Measurements from ENCODE around the gene RAPGEF2. TPM values are rescaled to one million over a fixed set of nuclear protein-coding genes. Genes with fewer than 3 reads are reported as not detected.

RAPGEF2 gene
- total RNA-seq, 1 donor from 2014 or later, result 40.6 TPM

DNA sequence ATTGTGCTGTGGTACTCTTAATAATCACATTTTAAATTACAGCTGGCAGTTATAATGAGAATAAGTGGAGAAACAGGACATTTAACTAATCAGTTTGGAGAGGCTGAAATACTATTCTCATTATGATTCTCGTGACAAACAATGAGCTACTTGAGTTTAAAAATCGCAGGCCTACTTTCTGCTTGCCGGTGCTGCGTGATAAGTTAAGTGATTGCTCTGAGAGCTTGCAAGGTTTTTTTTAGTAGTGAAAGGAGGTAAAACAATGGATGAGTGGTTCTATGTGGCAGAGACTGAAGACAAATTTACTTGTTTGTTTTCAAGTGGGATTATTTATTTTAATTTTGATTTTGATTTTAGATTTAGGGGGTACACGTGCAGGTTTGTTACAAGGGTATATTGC lies 114.0 kb downstream of the RAPGEF2 start:
- Mint-ChIP-seq H3K4me3 (no peak overlapping the region), H3K27ac (no peak overlapping the region), H3K36me3 (peaks cover 17% of the 10 kb centered on the region), H3K4me1 (ENCODE audit: unreplicated experiment) (peaks cover 14% of the 10 kb centered on the region), H3K9me3 (peaks cover 9% of the 10 kb centered on the region), H3K27me3 (no peaks in the 10 kb centered on the region)
- DNase-seq (ENCODE audit: extremely low spot score, unreplicated experiment), result no peak
- TF ChIP-seq, protein P1, sequence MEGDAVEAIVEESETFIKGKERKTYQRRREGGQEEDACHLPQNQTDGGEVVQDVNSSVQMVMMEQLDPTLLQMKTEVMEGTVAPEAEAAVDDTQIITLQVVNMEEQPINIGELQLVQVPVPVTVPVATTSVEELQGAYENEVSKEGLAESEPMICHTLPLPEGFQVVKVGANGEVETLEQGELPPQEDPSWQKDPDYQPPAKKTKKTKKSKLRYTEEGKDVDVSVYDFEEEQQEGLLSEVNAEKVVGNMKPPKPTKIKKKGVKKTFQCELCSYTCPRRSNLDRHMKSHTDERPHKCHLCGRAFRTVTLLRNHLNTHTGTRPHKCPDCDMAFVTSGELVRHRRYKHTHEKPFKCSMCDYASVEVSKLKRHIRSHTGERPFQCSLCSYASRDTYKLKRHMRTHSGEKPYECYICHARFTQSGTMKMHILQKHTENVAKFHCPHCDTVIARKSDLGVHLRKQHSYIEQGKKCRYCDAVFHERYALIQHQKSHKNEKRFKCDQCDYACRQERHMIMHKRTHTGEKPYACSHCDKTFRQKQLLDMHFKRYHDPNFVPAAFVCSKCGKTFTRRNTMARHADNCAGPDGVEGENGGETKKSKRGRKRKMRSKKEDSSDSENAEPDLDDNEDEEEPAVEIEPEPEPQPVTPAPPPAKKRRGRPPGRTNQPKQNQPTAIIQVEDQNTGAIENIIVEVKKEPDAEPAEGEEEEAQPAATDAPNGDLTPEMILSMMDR (conservative IDR thresholded peaks at IDR 0.05), result no peak

DNA sequence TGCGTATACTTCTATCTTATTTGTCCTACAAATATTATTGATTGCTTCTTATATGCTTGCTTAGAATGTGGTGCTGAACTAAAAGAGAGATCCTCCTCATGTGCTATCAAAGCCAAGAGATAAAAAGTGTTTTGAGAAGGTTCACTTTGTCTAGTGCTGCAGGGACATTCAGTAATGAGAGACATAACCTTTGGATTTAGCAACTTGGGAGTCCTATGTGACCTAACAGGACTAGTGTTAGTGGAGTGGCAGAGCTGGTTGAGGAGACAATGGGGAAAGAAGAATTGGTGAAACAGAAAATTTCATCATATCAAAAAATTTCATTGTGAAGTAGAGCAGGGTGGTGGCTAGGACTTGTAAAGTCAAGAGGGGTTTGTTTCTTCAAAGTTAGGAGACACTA lies 117.0 kb downstream of the RAPGEF2 start:
- Mint-ChIP-seq H3K9me3 (peaks cover 9% of the 10 kb centered on the region), H3K27ac (peak overlapping the region; percentile 8), H3K4me3 (no peak overlapping the region), H3K27me3 (no peaks in the 10 kb centered on the region), H3K36me3 (peaks cover 11% of the 10 kb centered on the region), H3K4me1 (ENCODE audit: unreplicated experiment) (peaks cover 14% of the 10 kb centered on the region)
- TF ChIP-seq, protein P1 (conservative IDR thresholded peaks at IDR 0.05), result no peak
- no peak for DNase-seq (ENCODE audit: extremely low spot score, unreplicated experiment)

DNA sequence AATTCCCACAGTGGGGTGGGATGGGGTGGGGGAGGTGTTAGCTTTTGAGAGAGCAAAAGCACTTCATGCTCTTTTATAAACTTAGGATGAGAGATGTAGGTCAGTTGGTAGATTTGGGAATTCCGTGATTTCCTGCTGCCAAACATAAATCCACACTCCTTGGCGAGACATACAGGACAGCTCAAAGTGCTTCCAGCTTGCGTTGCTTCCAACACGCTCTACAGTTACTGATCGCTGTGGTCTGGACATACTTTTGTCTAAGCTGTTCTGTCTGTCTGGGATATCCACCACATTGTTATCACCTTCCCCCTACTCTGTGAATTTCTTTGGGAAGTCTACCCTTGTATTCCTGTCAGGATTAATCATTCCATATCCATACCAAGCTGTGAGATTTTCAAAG lies 117.5 kb downstream of the RAPGEF2 start:
- no peak overlapping the region for H3K27ac Mint-ChIP-seq
- no peaks in the 10 kb centered on the region for H3K27me3 Mint-ChIP-seq
- peaks cover 9% of the 10 kb centered on the region for H3K9me3 Mint-ChIP-seq
- H3K4me3 Mint-ChIP-seq, result no peak overlapping the region
- peaks cover 11% of the 10 kb centered on the region for H3K36me3 Mint-ChIP-seq
- peaks cover 15% of the 10 kb centered on the region for H3K4me1 Mint-ChIP-seq (ENCODE audit: unreplicated experiment)
- no peak for DNase-seq (ENCODE audit: extremely low spot score, unreplicated experiment)
- TF ChIP-seq, protein P1 (conservative IDR thresholded peaks at IDR 0.05), result no peak

DNA sequence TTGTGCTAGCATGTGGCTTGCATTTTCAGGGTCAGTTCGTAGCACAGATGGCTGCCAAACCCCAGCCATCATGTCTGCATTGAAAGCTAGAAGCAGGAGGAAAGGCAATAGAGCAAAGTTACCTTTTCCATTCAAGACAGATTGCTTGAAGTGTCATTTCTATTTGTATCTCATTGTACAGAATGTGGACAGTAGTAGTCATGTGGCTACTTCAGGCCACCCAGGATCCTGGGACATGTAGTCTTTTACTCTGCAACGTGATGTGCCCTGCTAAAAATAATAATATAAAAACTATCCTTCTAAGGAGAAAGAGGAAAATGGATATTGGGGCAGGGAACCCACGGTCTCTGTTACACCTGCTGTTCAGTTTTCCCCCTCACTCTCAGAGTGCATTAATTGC lies 118.4 kb downstream of the RAPGEF2 start:
- no peak overlapping the region for H3K27ac Mint-ChIP-seq
- TF ChIP-seq, protein P1 (conservative IDR thresholded peaks at IDR 0.05), result no peak
- H3K4me1 Mint-ChIP-seq (ENCODE audit: unreplicated experiment), result peaks cover 15% of the 10 kb centered on the region
- no peak overlapping the region for H3K4me3 Mint-ChIP-seq
- DNase-seq (ENCODE audit: extremely low spot score, unreplicated experiment), result no peak
- H3K36me3 Mint-ChIP-seq, result peaks cover 11% of the 10 kb centered on the region
- no peaks in the 10 kb centered on the region for H3K27me3 Mint-ChIP-seq
- peaks cover 9% of the 10 kb centered on the region for H3K9me3 Mint-ChIP-seq

DNA sequence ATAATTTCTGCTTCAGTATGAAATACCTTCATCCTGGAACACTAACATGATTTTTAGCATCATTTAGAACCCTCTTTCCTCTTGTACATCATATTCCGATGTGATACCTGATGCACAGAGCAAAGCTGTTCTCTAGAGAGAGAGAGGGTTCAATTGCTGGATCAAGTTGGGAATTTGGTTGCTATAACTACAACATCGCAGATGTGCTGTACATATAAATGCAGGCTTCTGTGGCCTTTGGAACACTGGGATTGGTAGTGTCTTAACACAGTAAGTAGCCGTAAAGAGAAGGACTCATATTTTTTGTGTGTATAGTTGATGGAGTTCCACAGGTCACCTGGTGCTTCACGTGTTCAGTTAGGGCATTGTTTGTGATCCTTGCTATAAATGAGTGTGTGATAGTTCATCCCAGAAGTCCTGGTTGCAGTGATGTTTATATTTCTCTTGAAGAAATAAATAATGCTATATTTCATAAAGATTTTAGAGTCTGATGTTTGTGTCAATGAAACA lies 119.2 kb downstream of the RAPGEF2 start:
- no peak overlapping the region for H3K27ac Mint-ChIP-seq
- TF ChIP-seq, protein P1 (conservative IDR thresholded peaks at IDR 0.05), result no peak
- no peaks in the 10 kb centered on the region for H3K27me3 Mint-ChIP-seq
- H3K9me3 Mint-ChIP-seq, result peaks cover 9% of the 10 kb centered on the region
- DNase-seq (ENCODE audit: extremely low spot score, unreplicated experiment), result no peak
- H3K36me3 Mint-ChIP-seq, result peaks cover 11% of the 10 kb centered on the region
- H3K4me3 Mint-ChIP-seq, result no peak overlapping the region
- H3K4me1 Mint-ChIP-seq (ENCODE audit: unreplicated experiment), result peaks cover 12% of the 10 kb centered on the region

DNA sequence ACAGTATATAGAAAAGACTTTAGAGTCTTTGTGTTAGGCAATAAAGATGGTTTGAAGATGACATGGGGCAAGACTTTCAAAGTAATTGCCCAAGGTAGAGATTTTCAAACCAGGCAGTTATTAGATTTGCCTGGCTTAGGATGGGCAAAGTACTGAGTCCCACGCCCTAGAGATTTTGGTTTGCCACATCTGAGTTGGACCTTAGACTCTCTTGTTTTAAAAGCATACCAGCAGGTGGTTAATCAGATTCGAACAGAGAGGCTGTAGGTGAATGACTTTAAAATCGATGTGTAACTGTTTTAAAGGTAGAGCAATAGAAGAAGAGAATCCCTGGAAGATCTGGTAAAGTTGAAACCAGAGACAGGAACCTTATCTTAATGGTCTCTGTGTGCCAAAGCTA lies 121.5 kb downstream of the RAPGEF2 start:
- Mint-ChIP-seq H3K4me1 (ENCODE audit: unreplicated experiment) (peaks cover 27% of the 10 kb centered on the region), H3K9me3 (peaks cover 5% of the 10 kb centered on the region), H3K36me3 (peaks cover 5% of the 10 kb centered on the region), H3K27me3 (no peaks in the 10 kb centered on the region), H3K27ac (peak overlapping the region; percentile 36), H3K4me3 (no peak overlapping the region)
- TF ChIP-seq, protein P1 (conservative IDR thresholded peaks at IDR 0.05), result no peak
- DNase-seq (ENCODE audit: extremely low spot score, unreplicated experiment), result no peak

Measured in type B pancreatic cell (in vitro differentiated cells).